T follicular helper cell (primary cell): ENCODE results near the gene SLC38A10.

Source experiments
- DNase-seq: peaks from one replicate; pipeline ENCODE4 v3.0.0-alpha.2; 2020; ENCODE audit warnings: low read depth

SLC38A10 gene

DNA sequence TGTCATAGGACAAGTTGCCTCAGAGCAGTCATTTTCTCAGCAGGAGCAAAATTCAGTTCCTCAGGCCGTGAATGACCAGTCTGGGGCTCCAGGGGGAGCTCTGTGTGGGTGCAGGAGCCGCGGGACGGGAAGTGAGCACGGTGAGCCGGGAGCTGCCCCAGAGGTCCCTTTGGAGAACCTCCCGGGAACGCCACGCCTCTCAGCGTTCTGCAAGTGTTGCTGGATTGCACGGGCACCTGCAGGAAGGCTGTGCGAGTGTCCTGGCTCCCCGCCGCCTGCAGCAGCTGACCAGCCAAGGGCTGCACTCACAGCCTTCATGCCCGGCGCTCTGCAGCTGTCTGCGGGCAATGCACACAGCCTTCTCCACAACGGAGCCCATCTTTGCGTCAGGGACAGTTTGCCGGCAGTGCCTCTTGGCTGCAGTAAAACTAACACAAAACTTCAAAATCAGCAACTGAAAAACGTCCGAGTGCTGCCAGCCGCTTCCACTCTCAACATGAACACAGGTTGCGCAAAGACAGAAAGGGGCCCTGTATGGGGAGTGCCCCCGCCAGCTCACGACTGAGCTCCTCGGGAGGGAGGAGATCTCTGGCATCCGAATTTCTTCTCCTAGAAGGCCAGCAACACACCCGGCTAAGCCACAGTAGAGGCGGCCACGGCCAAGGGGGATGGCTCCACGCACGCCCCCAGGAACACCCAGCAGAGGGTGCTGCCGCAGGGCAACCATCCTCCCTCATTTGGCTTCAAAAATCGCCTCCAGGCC, 40.0 kb downstream of the SLC38A10 start:
- DNase-seq = no peak

DNA sequence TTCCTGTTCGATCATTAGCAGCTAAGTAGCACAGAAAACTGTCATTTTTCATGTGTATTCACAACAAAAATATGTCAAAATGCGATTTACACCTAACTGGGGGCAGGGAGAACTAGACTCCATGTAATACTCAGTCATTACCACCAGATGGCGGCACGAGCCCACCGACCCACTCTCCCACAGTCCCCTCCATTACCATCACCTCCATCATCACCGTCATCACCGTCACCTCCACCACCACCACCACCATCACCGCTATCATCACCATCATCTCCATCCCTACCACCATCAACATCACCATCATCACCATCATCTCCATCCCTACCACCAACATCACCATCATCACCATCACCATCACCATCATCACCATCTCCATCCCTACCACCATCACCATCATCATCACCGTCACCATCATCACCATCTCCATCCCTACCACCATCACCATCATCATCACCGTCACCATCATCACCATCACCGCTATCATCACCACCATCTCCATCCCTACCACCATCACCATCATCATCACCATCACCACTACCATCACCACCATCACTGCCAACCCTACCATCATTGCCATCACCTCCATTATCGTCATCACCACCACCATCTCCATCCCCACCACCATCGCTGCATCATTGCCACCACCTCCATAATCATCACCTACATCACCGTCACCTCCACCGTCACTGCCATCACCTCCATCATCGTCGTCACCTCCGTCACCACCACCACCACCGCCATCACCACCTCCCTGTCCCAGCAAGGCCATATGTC, 41.6 kb downstream of the SLC38A10 start:
- DNase-seq = peak; percentile 48

DNA sequence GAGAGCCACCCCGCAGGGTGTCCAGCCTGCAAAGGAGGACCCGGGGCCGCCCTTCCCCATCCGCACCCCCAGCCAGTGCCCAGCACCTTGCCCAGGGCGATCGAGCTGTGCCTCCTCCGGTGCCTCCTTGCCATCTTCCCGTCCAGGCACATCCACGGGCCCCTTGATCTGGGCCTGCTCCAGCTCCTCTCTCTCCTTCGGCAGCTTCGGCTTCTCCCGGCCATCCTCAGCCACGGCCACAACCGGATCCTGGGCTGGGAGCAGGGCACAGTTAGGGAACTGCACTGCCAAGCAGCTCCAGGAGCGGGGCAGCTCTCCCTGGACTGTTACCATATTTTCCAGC, 42.1 kb downstream of the SLC38A10 start:
- DNase-seq = no peak

DNA sequence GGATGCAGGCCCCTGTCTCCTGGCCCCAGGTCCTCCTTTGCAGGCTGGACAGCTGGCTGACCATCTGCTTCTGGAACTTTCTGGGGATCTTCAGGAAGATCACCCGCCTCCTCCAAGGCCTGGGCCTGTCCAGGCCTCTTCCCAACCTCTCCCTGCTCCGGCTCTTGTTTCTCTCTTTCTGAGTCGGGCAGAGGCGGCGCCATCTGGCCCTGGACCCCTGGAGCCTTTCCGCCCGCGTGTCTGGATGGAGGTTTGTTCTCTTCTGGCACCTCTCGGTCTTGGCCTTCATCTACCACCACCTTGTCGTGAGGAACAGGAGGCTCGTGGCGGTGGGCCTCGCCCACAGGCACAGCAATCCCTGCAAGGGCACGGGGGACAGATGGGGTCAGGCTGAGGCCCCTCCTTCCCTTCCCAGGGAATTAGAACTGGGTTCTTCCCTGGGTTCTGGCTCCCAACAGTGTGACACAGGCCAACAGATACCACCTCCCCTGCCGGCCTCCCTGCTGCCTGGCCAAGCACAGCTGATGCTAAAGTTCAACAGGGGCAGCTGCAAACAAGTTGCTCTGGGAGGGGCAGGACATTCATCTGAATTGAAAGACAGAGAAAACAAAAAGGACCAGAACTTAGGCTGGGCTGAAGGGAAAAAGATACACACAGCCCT, 42.7 kb downstream of the SLC38A10 start:
- DNase-seq = no peak

DNA sequence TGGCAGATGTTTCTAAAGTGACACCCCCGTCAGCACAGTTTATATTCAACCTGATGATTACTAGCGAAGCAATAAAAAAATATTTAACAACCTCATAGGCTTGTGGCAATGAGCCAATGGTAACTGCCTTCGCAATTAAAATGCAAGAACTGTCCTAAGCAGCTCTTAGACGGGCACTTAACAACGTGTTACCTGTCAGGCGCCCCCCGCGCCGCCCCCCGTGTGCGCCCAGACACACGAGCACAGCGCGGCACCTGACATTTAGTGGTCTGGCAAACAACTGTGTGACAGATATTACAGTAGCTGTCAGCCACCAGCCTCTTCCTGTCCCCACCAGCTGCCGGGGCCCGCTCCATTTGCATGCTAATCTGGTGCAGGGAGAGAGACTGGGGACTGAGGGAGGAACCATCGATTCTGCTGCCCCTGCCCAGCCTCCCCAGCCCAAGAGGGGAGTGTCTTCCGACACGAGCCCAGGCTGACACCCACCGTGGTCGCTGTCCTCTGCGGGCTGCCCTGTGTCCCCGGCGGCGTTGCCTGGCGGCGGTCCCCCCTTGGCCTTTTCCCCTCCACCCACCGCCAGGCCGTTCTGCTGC, 43.3 kb downstream of the SLC38A10 start:
- DNase-seq = no peak

DNA sequence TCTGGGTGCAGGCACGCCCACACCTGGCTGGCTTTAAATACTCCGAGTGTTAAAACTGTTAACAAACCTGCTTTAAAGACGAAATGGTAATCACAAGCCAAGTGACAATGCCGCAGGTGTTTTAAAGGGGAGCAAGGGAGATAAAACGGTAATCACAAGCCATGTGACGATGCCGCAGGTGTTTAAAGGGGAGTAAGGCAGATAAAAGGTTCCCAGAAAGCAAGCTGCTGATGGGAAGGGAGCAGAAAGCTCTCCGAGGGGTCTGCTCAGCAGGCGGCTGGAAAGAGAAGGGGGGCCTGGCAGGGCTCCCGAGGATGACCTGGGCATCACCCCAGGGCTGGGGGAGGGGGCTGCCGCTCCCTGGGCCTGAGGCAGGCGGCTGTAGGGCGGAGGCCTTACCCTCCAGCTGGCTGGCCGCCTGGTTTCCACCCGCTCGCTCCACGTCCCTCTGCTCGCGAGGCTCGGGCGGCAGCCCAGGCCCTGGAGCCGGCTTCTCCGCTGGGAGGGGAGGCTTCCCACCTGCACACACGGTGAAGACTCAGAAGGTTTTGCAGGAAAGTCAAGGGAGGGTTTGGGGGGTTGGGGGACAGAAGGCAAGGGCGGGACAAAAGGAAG, 43.9 kb downstream of the SLC38A10 start:
- DNase-seq = no peak

DNA sequence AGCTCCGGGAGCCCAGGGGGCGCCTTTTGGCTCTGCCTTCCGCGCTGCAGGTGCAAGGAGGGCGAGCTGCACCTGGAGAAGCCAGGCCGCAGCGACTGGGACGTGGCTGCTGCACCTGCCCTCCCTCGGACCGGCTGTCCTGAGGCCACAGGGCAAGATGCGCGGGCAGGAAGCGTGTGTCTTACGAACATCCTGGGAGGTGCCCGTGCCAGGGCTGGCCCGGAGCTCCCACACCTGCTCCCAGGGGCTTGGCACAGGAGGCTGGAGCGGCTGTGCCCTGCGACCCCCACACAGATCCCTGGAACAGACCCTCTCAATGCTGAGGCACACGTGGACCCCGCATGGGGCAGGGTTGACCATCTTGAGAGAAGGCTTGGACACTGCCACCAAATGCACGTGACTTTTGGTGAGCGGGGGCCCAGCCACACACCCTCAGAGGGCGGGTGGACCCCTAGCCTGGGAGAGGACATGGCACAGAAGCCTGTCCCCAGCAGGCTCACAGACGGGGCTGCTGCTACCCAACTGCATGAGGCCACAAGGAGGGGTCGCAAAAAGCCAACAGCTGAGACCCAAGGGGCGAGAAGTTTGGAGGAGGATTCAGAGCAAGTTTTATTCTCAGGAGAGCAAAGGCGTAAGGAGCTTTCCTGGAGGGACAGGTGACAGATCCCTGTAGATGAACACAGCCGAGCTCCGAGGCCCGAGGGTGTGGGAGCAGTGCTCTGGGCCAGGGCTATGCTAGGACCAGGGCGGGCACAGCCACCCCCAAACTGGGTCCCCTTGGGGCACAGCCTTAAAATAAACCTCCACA, 44.6 kb downstream of the SLC38A10 start:
- DNase-seq = no peak

DNA sequence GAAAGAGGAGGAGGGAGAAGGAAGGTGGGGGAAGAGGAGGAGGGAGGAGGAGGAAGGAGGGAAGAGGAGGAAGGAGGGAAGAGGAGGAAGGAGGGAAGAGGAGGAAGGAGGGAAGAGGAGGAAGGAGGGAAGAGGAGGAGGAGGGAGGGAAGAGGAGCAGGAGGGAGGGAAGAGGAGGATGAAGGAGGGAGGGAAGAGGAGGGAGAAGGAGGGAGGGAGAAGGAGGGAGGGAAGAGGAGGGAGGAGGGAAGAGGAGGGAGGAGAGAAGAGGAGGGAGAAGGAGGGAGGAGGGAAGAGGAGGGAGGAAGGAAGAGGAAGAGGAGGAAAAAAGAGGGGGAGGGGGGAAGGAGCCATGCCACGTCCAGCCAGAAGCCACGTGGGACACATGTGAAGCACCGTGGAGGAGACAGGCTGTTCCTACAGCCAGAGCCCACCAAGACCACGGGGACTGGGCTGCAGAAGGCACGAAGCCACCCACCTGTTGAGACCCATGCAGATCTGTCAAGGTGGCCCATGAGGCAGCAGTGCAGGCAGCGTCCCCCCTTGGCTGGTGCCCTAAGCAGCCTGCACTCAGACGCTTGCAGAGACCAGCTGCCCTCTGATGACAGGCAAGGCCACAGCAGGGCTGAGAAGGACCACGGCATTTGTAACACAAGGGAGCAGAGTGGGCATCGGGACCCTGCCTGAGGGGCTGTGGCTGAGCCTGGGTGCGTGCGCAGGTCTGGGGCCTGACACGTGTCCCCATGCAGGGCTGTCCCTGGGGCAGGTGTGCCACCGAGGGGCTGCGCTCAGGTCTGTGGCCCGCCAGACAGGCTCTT, 45.7 kb downstream of the SLC38A10 start:
- DNase-seq = no peak

DNA sequence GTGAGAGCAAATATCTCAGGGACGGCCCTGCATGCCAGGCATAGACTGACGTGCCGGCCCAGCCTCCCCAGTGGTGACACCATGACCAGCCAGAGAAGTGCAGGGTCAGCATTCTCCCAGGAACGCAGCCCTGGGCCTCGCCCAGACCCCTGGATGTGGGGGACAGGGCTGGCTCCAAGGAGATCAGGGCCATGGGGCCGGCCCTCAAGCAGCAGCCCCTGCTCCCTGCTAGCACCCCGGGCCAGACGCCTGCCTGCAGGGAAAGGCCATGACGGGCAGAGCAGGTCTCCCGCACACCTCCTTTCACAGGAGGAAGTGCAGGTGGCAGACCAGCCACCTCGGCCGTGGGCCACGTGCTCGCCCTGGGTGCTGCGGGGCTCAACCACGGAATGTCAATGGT, 46.5 kb downstream of the SLC38A10 start:
- no peak for DNase-seq

DNA sequence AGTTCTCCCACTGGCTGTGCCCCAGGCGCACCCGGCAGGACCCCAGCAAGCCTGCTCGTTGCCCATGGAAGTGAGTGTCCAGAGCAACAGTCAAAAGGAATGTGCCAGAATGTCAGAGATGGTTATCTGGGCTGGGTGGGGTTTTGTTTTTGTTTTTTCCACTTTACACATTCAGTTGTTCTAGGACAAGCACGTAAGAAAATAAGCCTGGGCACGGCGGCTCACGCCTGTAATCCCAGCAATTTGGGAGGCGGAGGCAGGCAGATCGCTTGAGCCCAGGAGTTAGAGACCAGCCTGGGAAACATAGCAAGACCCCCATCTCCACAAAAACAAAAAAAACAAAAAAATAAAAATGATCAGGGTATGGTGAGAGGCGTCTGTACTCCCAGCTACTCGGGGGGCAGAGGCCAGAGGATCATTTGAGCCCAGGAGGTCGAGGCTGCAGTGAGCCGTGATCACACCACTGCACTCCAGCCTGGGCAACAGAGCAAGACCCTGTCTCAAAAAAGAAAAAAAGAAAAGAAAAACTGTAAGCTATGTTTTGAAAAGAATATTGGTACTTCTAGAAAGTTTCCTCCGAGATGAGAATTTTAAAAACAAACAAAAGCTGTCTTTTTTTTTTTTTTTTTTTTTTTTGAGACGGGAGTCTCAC, 47.6 kb downstream of the SLC38A10 start:
- DNase-seq = no peak

DNA sequence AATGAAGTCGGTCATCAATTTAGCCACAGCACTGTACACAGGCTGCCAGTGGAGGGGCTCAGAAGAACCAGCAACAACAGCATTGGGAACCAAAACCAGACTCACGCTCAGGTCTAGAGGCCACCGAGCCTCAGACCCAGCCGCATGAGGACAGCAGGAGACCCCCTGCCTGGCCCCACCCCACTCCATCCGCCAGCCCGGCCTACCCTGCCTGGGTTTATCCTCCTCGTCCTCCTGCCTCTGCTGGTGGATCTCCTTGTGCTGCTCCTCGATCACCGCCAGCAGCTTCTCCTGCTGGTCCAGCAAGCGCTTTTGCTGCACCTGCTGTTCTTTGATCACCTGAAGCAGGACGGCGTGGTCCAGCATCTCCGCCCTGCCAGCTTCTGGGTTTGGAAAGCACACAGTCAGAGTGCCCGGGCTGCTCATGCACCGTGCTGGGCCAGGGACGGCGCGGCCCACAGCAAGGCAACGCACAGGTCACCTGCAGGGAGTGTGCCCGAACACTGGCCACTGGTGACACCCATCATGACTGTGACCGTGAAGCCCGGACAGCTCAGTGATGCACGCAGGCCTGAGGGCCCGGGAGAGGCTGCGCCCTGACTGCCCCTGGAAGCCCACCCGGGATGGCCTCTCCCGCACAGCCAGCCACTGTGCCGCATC, 48.3 kb downstream of the SLC38A10 start:
- no peak for DNase-seq

DNA sequence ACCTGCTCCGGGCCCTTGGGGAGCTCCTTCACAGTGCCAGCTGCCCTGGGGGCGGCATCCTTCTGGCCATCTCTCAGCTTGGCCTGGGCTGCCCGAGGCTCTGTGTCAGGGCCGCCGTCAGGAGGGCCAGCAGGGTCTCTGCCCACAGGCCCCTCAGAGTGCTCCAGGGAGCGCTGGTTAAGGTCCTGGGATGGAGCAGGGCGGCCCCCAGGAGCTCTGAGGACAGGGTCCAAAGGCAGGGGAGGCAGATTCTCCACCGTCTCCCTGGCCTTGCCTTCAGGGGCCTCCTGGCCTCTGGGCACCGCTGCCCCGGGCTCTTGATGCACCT, 48.8 kb downstream of the SLC38A10 start:
- DNase-seq = no peak

DNA sequence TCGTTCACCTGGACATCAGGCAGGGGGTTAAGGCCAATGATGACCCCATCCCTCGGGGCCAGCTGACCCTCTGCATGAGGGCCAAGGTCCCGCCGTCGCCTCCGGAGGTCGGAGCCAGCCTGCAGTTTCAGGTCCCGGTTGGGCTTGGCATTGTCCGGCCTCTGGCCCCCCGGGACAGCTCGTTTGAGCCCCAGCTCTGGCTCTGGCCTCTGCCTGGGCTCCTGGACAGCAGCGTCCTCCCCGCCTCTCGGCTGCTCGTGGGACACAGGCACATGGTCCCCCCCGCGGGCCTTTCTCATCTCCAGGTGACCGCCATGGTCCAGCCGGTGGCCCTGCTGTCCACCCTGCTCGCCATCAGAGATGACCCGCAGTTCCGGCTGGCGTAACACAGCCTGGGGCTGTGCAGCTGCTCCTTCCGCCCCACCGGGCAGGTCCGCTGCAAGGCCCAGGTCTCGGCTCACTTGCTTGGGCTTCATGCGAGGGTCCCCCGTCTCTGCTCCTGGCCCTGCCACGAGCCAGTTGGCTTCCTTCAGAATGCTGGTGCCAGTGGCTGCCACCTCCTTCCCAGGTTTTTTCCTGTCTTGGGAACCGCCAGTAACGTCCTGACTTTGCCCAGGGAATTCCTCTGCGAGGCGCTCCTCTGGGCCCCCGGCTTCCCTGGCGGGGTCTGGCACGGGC, 49.3 kb downstream of the SLC38A10 start:
- DNase-seq = no peak

DNA sequence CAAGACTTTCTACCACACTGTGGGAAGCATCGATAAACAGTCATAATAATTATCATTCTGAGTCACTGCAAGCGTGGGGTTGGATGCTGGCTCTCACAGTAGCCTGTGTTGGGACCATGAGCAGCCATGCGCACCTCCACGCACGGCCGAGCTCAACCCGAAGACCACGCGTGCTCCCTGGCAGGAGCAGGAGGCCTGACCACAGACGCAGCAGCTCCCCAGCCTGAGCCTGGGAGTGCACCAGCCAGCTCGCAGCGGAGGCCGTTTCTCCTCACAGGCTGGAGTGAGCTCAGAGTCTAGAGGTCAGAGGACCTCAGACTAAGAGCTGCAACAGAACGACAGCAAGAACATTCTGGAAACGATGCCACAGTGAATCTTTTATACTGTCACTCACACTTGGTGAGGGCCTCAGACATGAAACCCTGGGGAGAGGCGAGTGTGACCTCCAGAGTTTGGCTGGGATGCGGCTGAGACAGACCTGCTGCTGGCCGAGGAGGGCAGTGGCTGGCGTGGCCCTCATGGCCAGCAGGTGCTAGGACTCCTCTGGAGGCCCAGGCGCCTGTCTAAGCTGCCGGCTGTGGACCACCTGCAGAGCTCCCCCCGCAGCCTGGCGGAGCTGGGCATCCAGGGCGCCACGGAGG, 50.0 kb downstream of the SLC38A10 start:
- DNase-seq = no peak

DNA sequence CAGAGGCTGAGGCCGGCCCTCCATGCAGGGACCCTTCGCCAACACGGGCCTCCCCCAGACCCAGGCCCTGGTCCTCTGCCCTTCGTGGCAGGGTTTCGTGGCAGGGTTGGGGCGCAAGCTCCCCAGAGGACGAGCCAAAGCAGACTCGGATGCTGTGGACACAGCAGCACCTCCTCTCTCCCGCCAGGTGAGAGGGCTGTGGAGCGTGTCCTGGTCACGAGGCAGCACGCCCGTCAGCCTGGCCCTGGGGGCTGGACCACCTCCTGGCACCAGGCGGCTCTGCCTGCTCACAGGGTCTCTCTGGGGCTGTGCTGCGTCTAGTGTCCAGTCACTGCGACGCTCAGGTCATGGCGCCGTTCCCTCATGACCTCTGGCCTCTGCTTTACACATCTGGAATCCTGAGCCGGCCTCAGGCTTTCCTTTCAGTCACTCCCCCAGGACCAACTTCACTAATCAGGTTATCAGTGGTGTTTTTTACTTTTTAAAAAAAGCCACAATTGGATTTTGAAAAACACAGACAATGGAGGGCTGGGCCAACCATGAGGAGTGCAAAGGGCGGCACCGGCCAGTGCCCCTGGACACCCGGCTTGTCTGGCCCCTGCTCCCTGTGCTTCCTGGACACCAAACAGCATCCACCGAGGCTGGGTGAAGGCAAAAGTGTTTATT, 50.6 kb downstream of the SLC38A10 start:
- DNase-seq = no peak

DNA sequence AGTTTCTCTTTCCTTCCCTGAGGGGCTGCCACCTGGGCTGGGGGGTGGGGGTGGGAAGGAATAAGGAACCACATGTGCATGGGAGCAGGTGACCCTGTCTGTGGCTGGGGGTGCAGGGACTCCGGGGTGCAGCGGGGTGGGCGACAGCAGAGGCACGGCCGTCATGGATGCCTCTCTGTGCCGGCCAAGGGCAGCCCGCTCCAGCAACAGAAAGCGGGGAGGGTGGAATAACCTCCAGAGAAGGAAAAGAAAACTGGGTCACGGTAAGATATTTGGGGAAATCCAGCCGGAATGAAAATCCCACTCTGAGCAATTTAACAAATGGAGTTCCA, 51.8 kb downstream of the SLC38A10 start:
- DNase-seq = no peak

DNA sequence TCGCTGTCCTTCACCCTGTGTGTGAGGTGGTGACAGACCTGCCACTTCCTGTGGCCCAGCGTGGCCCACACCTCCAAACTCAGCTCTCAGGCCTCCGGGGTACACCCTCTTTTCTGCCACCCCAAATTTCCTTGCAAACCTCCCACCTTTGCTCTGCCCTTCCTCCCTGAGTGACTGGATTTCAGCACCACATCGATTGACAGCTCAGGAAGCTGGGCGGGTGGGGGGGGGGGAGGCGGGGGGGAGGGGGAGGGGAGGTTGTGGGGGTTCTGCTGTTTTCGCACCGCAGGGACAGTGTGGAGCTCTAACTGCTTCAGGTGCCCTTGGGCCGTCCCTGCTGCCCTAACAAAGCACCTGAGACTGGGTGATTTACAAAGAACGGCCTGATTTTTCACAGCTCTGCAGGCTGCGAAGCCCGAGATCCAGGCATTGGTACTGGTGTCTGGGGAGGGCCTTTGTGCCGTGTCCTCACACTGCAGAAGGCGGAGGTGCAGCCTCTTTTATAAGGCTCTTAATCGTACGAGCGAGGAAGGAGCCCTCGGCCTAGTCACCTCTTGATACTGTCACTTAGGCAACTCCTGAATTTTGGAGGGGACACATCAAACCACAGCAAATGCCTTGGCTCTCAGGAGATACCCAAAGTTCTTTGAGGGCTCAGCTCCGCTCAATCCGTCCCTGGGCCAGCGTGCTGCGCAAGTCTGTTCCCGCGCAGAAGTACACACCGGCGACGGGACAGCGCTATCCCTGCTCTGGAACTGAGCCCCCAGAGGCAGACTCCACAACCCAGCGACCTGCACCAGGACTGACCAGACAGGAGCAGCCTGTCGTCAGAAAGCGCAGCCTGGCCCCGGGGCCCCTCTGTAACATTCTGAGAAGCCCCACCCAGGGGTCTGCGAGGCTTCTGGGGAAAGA, 52.4 kb downstream of the SLC38A10 start:
- DNase-seq = no peak
